Left lung (tissue), 14 donors: ENCODE measurements around the gene TIMD4. TPM values are rescaled to one million over a fixed set of nuclear protein-coding genes. Genes with fewer than 3 reads are reported as not detected.

ENCODE experiments used
- ATAC-seq: fragments of 200-7000 bp; cut with Tn5 transposase; one replicate; pipeline ENCODE4 v1.9.1; 2020; ENCODE audit warnings: moderate library complexity
- DNase-seq, 4 donors: peaks; one replicate each; pipeline ENCODE4 v3.0.0-alpha.2; 2013 to 2020
- H3K27ac ChIP-seq, 2 donors: fragments of 200-600 bp; sonication (generic) in 1 of 2; one replicate each; pipeline versions ENCODE4 v1.5.0 to v1.8.0; 2020 to 2021
- H3K27me3 ChIP-seq, 2 donors: fragments of 200-600 bp; sonication (generic) in 1 of 2; one replicate each; pipeline versions ENCODE4 v1.5.0 to v1.8.0; 2020 to 2021
- H3K36me3 ChIP-seq, 2 donors: fragments of 200-600 bp; sonication (generic) in 1 of 2; one replicate each; pipeline versions ENCODE4 v1.5.0 to v1.8.0; 2020 to 2021
- H3K4me1 ChIP-seq, 2 donors: fragments of 200-600 bp; one replicate each; pipeline ENCODE4 v1.8.0; 2021
- H3K4me3 ChIP-seq, 2 donors: fragments of 200-600 bp; sonication (generic) in 1 of 2; one replicate each; pipeline versions ENCODE4 v1.5.0 to v1.8.0; 2020 to 2021; ENCODE audit warnings: mild to moderate bottlenecking in 1 of 2
- H3K9me3 ChIP-seq, 2 donors: fragments of 200-600 bp; sonication (generic) in 1 of 2; one replicate each; pipeline versions ENCODE4 v1.5.0 to v1.8.0; 2020 to 2021
- CTCF ChIP-seq, 2 donors: fragments of 200-600 bp; sonication (generic) in 1 of 2; IDR thresholded peaks; one replicate each; pipeline versions ENCODE4 v1.5.0 to v1.8.0; 2021; ENCODE audit warnings: antibody characterized with exemption in 2 of 2
- intact Hi-C, 2 donors: fragments of 100-400 bp; cut with DNase I; formaldehyde crosslinking; loops; one replicate each; pipeline versions ENCODE4 v1.11.2 to v1.14.2; 2022
- long read RNA-seq, 12 donors: library from polyadenylated mRNA in 2 of 12; unstranded in 2 of 12; transcript quantifications; one replicate each; pipeline ENCODE4 v2.0.0 and lab custom pipeline, GENCODE V29; 2019 to 2026
- polyA plus RNA-seq, 6 donors: library from polyadenylated mRNA; unstranded; fragments of 120-200 nt; gene quantifications; one replicate each; pipeline ENCODE4 v1.2.1, GENCODE V29; 2013; ENCODE audit not compliant: insufficient read length in 6 of 6
- total RNA-seq, 2 donors: library from RNA; stranded (reverse); fragmentation: NEBNext Ultra II Directional; extraction: Animal tissue kit (Norgen Biotek cat#: 25700); gene quantifications; one replicate each; pipeline ENCODE4 v1.2.1, GENCODE V29; 2021
- donor health status: DM: no; HTN: yes; CAD: no.
- donor health status: DM: no; HTN: no; CAD: no.

TIMD4 gene
- total RNA-seq (under 1 TPM in 1 of 2 donors, not detected in 1; 0.32 TPM), polyA plus RNA-seq (1 to 10 TPM in 1 of 6 donors, under 1 TPM in 4, not detected in 1; 0.25 to 1.2 (median 0.64) TPM)
- long read RNA-seq, donor 1: 0 reads
- long read RNA-seq, donor 2: 0 reads
- long read RNA-seq, donor 3: 0 reads
- long read RNA-seq, donor 4: 0 reads
- long read RNA-seq, donor 5: 0 reads
- long read RNA-seq, donor 6: 0 reads
- long read RNA-seq, donor 7: 0 reads
- long read RNA-seq, donor 8: 0 reads
- long read RNA-seq, donor 9: 0 reads
- long read RNA-seq, donor 10: 0 reads
- long read RNA-seq, donor 11: 0 reads
- long read RNA-seq, donor 12: 0 reads

- intact Hi-C loops: no loop called here
- Histone ChIP-seq H3K27me3 (no peaks in the 10 kb centered on the region), H3K4me3 (no peak within 1 kb of the TSS), H3K27ac (no peak within 1 kb of the TSS), H3K36me3 (no peaks in the 10 kb centered on the region), H3K9me3 (no peaks in the 10 kb centered on the region), H3K4me1 (no peaks in the 10 kb centered on the region)
- no peak for TF ChIP-seq CTCF (IDR thresholded peaks at IDR 0.05)
- DNase-seq (no peak), ATAC-seq (peak; percentile 18)
These were observed at the start of gene TIMD4 for GRCh38 chr5:156963125-156963524. TSS of gene TIMD4 (minus strand) at chr5:156963226. CDS start at chr5:156963198, 28 bp downstream.

GRCh38 chr5:157006262-157006661 is 43.2 kb upstream of the TIMD4 start:
- Histone ChIP-seq H3K4me3 (no peak overlapping the region), H3K9me3 (peaks cover 0 to 7% of the 10 kb centered on the region in 2 donors), H3K27me3 (no peaks in the 10 kb centered on the region), H3K4me1 (no peaks in the 10 kb centered on the region), H3K27ac (no peak overlapping the region), H3K36me3 (no peaks in the 10 kb centered on the region)
- DNase-seq: no peak
- no peak for TF ChIP-seq CTCF (IDR thresholded peaks at IDR 0.05)
- intact Hi-C loops: no loop called here
- no peak for ATAC-seq

- no peak overlapping the region for H3K4me3 ChIP-seq
- H3K27ac ChIP-seq: no peak overlapping the region
- ATAC-seq: no peak
- intact Hi-C loops: no loop called here
- DNase-seq: no peak
- no peaks in the 10 kb centered on the region for H3K27me3 ChIP-seq
- H3K36me3 ChIP-seq: no peaks in the 10 kb centered on the region
- no peak for TF ChIP-seq CTCF (IDR thresholded peaks at IDR 0.05)
- peaks cover 0 to 19% of the 10 kb centered on the region in 2 donors for H3K9me3 ChIP-seq
- no peaks in the 10 kb centered on the region for H3K4me1 ChIP-seq
These were observed 42.0 kb upstream of the TIMD4 start for GRCh38 chr5:157004893-157005551.

GRCh38 chr5:156991714-156992113 is 28.7 kb upstream of the TIMD4 start:
- intact Hi-C loops: no loop called here
- TF ChIP-seq CTCF (IDR thresholded peaks at IDR 0.05): no peak

GRCh38 chr5:156984064-156984463 is 21.0 kb upstream of the TIMD4 start:
- no peak for ATAC-seq

More at GRCh38 chr5:156991714-156992113, 28.7 kb upstream of the TIMD4 start:
- Histone ChIP-seq H3K4me1 (no peaks in the 10 kb centered on the region), H3K4me3 (no peak overlapping the region), H3K27ac (no peak overlapping the region), H3K36me3 (no peaks in the 10 kb centered on the region), H3K27me3 (no peaks in the 10 kb centered on the region), H3K9me3 (peaks cover 0 to 2% of the 10 kb centered on the region in 2 donors)
- DNase-seq (no peak), ATAC-seq (no peak)

More at GRCh38 chr5:156984064-156984463, 21.0 kb upstream of the TIMD4 start:
- Histone ChIP-seq H3K4me1 (no peaks in the 10 kb centered on the region), H3K9me3 (no peaks in the 10 kb centered on the region), H3K27ac (no peak overlapping the region), H3K27me3 (no peaks in the 10 kb centered on the region), H3K36me3 (no peaks in the 10 kb centered on the region), H3K4me3 (no peak overlapping the region)
- intact Hi-C loops: no loop called here
- no peak for TF ChIP-seq CTCF (IDR thresholded peaks at IDR 0.05)
- DNase-seq: peak in 1 of 4 donors; percentile 43
